ENCODE measurements around the gene PARL.

The PARL gene, protein sequence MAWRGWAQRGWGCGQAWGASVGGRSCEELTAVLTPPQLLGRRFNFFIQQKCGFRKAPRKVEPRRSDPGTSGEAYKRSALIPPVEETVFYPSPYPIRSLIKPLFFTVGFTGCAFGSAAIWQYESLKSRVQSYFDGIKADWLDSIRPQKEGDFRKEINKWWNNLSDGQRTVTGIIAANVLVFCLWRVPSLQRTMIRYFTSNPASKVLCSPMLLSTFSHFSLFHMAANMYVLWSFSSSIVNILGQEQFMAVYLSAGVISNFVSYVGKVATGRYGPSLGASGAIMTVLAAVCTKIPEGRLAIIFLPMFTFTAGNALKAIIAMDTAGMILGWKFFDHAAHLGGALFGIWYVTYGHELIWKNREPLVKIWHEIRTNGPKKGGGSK

DNA sequence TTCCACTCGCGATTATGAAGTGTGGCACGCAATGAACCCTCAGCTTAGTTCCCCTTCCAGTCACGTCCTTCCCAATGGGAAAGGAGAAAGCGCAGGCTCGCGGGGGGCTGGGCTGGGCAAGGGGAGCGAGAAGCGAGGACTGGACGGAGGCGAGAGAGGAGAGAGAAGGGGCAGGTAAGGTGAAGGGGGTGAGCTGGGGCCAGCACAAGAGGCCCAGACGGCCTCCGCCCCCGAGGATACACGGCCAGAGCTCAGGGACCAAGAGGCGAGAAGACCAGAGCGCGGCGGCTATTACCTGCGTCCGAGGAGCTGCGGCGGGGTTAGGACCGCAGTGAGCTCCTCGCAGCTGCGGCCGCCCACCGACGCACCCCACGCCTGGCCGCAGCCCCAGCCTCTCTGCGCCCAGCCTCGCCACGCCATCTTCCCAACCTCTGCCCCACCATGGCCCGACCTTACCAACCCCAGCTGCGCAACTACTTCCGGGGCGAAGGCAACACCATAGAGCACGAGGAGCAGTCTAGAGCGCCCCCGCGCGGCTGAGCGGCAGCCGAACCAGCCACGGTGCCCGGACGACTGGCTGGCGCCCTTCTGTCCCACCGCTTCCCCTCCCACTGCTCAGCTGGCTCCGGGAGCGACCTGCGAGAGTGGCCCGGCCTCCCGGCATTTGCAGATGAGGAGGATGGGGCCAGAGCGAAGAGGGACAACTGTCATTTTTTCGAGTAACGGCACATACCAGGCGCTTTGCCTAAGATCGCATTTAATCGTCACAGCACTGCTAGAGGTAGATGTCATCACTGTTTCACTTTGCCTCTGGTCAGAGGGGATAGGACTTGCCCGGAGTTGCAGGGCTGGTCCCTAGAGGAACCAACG, at the start of gene PARL:
Gene PARL, minus strand, starts transcription at position 454 of the 870 bp plus-strand sequence. Its CDS starts 34 bp downstream, at position 420.
- DNase-seq (ENCODE audit: low read depth), result peak; percentile 93

DNA sequence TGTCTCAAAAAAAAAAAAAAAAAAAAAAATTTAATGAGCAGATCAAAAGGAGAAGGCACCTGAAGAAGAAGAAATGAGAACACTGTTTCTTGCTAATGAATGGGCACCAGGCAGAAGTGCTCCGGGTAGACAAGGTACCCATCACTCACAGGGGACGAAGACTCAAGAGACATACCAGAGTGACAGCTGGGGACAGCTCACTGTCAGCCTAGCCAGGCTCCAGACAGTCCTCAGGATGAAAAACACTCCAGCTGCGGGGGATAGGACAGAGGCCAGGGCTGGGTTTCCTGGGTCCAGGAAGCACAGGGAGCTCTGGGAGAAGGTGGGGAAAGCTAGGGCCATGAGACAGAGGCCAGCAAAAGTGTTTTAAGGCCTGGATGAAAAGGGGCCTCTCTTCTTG, 48.5 kb upstream of the PARL start:
- no peak for DNase-seq (ENCODE audit: low read depth)

DNA sequence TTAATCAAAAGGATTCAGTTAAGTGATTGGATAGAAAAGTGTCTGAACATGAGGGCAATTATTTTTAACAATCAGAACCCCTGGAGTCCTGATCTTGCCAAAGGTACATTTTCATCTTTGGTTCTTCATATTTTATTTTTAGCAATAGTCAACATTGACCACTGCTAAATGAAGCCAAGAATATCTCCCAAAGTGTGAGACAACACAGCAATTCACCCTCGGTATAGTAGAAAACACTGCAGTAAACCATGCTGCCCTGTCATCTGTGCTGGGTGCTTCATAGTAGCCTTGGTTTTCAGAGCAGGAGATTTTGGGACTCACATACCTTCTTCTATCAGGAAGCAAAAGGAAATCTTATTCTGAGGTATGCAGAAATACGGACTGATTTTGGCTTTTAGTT, 47.2 kb upstream of the PARL start:
- DNase-seq (ENCODE audit: low read depth), result no peak

DNA sequence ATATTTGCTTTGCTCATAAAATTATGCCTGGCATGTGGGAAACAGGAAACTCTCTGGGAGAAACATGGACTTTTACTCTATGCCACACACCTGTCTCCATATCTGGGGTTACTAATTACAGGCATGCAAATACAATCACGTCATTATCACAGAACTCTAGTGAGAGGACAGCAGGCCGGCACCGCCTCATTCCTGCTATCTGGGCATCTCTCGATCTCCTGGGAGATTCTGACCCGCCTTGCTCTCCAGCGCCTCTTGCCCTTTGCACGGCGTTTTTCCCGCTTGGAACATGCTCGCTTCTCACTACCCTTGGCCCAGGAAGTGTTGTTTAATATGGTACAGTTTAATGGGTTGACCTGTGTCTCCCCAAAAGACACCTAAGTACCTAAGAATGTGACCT, 45.4 kb upstream of the PARL start:
- no peak for DNase-seq (ENCODE audit: low read depth)

DNA sequence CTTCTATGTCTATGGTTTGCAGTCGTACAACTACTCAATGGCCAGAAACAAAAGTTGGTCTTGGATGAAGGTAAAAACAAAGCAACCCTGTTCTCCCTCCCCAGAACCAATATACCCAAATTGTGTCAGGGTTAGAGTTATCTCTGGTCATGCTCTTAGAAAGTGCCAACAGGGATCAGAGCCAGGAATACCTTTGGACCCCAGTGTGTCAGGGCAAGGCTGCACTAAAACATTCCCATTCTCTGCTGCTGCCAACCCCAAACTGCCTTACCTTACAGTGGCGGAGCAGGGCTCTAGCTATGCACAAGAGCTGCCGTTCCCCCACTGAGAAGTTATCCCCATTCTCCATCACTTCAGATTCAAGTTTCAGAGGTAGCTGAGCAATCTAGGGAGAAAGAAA, 42.4 kb upstream of the PARL start:
- DNase-seq (ENCODE audit: low read depth), result no peak

DNA sequence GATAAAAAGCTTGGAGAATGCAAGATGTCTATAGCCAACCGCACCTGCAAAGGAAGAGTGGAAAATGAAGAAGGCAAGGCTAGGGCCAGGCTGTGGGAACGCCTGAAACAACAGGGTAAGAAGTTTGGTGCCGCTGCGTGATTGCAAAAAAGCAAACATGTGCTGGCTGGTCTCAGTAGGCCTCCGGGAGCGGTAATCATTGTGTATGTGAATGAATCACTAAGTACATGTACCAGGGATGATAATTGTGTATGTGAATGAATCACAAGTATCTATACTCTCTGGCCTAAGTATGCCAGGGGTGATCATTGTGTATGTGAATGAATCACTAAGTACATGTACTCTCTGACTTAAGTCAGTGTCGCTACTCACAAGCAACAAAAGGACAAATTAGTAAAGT, 40.3 kb upstream of the PARL start:
- no peak for DNase-seq (ENCODE audit: low read depth)

DNA sequence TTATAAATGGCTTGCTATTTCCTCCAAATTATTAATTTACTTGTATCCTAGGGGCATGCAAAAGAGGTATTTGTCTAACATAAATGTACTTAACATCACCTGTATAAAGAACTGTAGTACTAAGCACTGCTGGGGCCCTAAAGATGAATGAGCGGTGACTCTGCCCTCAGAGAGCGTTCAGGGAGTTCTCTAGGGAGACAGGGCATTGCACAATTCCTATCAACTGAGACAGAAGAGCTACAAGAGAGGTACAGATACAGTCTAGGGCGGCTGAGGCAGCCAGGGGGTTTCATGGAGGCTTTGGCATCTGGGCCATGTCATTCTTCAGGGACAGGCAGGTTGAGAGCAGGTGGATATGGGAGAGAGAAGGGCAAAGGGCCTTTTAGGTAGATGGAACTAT, 39.9 kb upstream of the PARL start:
- no peak for DNase-seq (ENCODE audit: low read depth)

DNA sequence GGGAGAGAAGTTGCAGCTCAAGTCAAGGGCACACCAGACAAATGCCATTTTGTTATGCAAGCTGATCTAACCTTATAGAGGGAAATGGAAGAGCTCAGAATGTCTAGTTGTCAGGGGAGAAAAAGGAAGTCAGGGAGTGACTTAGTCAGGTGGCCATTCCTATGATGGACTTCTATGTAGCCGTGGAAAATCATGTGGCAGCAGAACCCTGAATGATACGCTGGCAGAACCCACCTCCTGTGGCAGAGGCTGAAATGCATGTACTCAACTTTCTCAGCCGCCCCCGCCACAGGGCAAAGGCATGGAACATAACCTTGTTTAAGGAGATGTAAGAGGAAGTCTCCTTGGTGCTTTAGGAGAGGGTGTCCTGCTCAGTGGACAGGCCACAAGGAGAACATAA, 37.7 kb upstream of the PARL start:
- DNase-seq (ENCODE audit: low read depth), result no peak

DNA sequence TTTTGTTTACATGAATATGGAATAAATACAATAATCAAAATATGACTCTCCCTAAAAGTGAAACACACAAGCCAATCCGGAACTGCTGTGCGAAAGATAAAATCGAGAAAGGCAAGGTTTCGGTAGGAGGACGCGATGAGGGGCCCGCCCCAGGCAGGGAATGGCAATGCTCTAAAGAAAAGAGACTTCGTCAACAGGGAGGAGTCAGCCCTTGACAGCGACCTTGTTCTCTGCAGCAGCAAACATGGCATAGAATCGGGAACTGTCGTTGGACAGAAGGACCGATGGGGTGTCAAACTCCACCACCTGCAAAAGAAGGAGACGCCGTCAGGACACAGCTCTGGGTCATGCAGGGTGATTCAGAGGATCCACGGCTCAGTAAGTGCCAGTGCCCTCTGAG, 36.4 kb upstream of the PARL start:
- no peak for DNase-seq (ENCODE audit: low read depth)

DNA sequence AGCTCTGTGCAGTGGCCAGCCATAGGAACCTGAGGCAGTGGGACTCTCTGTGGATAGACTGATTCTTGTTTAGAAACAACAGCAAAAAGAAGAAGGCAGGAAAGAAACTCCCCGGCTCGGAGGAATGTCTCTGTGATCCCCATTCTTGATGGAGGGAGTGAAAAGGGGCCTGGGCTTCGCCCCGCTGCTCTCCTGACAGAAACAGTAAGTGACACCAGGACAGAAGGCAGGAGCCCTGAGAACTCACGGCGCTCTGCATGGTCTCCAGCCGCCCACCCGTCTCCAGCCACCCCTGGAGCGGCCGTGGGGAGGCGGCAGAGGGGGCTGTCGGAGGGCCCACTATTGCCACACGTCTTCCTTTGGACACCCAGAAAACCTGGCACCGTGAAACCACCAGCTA, 35.7 kb upstream of the PARL start:
- DNase-seq (ENCODE audit: low read depth), result no peak

DNA sequence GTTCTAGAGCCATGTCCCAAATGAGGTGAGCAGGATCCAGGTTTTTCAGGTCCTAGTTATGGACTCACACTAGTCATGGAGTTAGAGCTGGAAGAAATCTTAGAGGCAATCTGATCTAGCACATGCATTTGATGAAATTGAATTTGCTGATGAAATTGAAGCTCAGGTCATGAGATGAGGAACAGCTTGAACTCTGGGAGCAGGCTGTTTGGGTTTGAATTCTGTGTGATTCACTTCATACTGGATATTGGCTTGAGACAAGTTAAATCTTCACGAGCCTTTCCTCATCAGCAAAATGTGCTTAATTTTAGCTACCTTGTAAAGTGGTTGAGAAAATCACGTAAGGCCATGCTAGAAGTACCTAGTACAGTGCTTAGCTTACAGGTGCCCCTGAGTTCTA, 33.5 kb upstream of the PARL start:
- no peak for DNase-seq (ENCODE audit: low read depth)

DNA sequence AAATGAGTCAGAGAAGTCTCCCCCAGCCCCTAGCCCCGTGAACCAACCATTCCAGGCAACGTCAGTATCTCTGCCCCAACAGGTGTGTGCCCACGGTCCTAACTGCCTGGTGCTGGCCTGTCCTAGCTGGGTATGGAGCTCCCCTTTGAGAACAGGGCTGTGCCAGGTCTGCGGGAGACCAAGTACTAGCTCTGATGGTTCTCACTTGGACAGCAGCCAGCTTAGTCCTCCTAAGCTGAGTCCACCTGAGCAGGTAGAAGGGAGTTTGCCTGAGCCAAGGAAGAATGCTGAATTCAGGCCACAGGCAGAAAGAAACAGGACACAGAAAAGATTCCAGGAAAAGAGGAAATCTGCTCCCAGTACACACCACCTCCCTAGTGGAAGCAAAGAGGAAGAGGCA, 33.1 kb upstream of the PARL start:
- no peak for DNase-seq (ENCODE audit: low read depth)

DNA sequence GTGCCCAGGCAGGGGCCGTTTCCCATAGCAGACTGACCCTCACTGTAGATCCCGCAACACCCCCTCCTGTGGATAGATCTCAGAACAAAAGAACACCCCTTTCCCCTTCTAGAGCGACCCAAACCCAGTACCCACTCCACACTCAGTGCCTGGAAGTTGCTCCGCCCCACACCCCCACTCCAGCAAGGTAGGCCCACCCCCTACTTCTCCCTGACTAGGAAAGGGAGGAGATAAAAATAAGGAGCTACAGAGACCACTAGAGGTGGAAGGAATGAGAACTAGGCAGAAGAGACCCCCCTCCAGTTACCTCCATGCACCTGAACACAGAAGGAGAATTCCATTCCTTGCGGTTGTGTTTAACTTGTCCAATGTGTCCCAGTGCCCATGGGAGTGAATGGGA, 30.2 kb upstream of the PARL start:
- no peak for DNase-seq (ENCODE audit: low read depth)

DNA sequence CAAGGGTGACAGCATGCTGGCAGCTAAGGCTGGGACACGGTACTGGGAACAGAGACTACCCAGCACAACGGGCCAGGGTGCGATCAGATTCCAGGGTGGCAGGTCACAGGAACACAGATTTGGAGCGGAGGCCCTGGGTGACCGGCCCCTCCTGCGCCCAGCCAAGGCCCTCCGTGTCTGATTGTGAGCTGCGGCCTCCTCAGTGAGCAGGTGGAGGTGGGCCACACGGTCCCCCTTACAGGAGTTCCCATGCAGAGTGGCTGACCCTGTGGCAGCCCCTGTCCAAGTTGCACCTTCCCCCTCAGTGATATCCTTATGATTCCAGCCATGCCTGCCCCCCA, 28.9 kb upstream of the PARL start:
- DNase-seq (ENCODE audit: low read depth), result no peak

DNA sequence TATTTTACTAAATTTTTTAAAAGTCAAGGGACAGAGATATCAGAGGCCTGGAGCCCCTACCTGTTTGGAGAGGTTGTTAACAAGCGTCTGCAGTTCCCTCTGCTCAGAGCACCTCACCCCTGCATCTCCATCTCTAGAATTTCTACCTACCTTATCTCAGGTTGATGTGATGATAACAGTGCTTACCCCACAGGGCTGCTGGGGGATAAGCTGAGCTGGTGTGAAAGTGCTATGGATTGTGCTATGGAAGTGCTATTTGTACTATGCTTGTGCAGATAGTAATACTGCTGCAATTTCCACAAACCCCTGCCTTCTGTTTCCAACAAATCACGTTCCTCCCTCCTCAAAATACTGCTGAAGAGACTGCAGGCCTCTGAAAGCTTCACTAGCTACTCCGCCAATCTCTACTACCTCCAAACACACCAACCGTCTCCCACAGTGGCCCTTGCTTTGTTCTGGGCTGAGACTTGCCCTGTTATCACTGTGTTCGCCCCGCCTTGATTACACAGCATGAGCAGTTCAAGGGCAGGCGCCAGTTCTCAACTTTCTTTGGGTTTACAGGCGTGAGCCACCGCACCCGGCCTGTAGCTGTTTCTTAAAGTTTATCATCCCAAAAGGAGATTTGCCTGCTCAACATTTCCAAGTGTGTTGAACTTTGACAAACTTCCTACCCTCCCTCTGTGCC, 28.4 kb upstream of the PARL start:
- no peak for DNase-seq (ENCODE audit: low read depth)

DNA sequence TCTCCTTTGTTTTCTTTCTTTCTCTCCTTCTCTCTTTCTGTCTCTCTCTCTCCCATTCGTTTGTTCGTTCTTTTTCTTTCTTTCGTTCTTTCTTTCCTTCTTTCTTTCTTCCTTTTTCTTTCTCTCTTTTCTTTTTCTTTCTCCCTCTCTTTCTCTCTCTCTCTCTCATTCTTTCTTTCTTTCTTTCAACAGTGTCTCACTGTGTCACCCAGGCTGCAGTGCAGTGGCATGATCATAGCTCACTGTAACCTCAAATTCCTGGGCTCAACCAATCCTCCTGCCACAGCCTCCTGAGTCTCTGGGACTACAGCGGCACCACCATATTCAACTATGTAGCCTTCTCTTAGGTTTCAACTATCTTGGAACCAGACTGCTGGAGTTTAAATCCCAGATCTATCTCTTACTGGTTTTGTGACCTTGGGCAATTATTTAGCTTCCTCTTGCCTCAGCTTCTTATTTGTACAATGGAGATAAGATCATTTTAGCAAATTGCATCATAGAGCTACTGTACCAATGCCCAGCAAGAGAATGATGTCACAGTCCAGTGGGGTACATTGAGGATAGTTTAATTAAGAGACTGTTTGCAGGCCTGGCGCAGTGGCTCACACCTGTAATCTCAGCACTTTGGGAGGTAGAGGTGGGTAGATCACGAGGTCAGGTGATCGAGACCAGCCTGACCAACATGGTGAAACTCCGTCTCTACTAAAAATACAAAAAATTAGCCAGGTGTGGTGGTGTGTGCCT, 27.3 kb upstream of the PARL start:
- DNase-seq (ENCODE audit: low read depth), result no peak

DNA sequence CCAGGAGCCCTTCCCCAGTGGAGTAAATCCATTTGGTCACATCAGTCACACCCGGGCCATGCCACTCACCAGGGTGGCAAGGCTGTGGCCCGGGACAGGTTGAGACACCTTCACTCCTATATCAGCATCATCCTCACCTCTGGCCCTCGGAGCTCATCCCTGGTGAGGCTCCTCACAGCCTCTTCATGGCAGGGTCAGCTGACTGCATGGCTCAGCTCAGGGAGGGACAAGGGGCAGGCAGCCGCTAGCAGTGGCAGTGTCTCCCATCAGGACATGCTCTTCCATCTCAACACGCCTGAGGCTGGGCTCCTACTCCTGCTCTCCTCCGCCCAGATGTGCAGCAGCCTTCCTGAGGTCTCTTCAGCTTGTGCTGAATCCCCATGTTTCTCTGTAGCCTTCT, 26.4 kb upstream of the PARL start:
- no peak for DNase-seq (ENCODE audit: low read depth)

DNA sequence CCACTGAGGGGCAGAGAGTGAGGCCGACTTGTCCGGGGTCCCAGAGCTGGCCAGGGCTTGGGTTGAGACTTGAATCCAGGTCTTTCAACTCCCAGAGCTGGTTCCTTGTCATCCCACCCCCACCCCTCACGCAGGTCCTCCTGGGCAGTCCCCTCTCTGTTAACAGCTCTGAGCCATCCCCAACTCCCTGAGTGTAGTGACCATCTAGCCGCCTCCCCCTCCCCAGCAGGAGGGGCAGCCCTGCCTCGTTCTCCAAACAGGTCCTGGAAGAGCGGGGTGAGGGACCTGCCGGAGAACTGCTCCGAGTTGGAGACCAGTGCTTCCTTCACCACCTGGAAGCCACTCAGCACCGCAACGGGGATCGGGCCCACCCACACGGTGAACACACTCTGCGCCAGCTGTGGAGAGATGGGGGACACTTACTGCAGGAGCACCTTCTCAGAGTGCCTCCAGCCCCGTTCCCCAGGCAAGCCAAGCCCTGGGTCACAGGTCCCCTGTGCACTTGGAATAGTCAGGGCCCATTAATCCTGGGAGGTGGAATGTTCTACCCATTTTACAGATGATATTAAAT, 24.4 kb upstream of the PARL start:
- DNase-seq (ENCODE audit: low read depth), result no peak

DNA sequence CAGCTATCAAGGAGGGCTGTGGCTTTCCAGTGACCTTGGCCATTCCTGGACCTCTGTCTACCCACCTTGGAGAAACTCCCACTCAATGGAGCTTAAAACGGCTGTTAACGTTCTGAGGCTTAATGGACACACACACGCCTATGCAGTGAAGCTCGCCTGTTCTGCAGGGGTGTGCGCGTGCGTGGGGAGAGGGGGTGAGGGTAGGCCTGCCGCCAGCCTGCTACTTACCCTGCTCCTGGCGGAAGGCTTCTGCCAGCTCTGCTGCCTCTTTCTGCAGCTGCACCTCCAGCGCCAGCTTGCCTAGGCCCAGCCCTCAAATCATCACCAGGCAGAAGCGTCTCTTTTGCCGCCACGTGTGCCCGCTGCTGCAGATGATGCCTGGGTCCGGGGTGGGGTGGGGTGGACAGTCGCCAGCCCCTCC, 23.2 kb upstream of the PARL start:
- no peak for DNase-seq (ENCODE audit: low read depth)

DNA sequence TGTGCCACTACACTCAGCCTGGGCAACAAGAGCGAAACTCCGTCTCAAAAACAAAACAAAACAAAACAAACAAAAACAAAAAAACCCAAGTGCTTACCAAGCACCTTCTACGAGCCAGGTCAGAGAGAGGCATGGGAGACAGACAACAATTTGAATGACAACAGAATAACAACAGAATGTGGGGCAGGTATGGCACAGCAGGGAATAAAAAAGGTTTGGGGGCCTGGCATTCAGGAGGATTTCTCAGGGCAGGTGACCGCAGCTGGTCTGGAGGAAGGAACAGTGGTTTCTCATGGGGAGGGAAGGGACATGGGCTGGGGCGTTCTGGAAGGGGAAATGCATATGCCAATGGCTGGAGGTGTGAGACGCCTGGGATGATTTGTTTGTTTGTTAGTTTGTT, 22.5 kb upstream of the PARL start:
- DNase-seq (ENCODE audit: low read depth), result no peak

DNA sequence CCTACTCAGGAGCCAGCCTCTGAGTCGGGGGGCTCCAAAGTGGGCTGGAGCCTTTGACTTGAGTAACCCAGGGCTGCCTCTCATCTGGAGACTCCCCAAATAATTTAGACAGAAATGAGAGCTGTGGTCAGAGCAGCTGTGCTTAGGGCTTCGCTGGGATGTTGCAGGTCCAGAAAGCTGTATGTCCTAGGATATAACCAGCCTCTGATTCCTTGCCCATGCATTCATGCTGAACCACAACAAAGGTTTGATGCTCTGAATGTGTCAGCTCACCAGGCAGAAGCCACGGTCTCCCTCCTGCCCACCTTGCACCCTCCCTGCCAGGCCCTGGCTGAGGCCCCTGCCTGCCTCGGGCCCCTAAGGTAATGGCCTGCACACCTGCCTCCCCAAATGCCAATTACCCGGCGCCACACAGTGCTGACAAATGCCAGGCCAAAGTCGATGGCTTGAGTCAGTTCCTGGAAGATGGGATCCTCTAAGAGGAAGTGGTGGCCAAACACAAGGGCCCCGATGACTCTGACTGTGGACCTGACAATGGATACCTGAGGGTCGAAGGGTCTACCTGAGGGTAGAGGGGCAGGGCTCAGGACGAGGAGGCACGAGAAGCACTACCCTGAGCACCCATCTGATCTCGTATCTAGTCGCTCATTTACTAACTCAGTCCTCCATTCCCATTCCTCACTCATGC, 21.7 kb upstream of the PARL start:
- no peak for DNase-seq (ENCODE audit: low read depth)
